ENCODE results near the gene PBX3.

The PBX3 gene

DNA sequence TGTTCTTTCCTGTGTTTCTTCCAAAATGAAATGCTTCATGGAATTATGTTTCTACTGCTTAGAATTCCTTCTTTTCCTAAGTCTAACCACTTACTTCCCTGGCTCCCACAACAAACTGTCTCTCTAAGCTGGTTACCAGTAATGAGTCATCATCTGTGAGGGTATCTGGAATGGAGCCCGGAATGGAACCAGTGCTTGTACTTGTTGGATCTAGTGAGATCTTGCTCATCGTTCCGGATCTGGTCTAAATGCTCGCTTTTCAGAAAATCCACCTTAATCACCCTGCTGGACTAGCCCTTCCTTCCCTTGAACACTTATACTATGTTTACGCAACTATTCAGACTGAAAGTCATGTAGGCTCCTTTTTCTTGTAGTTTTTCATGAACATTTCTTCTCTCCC, 184.8 kb downstream of the PBX3 start:
- in situ Hi-C loops (cut with MboI; ENCODE audit: low sequenced_read_pairs): no loop called here

DNA sequence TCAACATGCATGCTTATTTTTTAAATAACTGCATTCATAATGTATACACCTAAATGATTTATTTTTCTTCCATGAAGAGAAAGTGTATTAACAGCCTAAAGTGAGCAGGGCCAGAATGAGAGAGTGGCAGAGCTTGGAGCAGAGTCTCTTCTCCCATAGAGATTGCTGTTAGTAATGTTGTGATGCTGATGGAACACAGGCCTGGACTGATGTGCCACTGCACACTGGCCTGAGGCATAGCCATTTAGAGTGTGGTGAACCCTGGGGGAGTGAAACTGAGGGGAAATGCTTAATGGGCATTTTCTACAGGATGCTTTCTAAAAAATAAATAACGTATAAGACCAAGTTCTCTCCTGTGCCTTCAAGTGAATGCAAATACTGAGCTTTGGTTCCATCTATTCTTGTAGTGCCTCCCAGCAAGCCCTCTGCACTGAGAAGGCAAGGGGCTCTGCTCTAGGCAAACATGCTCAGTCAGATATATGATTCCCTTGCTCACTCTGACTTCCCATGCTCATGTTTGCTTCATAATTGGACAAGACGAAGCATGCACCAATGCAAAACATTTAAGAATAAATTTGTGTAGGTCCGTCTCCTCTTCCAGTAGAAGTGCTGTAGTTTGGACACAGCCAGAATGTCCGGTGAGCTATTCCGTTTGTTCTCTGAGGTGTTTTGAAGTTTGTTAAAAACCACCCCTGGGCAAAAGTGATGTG, 185.7 kb downstream of the PBX3 start:
- in situ Hi-C loops (cut with MboI; ENCODE audit: low sequenced_read_pairs): no loop called here

GRCh38 chr9:125942125-125942524, 195.0 kb downstream of the PBX3 start:
- in situ Hi-C loops (cut with MboI; ENCODE audit: low sequenced_read_pairs): no loop called here

DNA sequence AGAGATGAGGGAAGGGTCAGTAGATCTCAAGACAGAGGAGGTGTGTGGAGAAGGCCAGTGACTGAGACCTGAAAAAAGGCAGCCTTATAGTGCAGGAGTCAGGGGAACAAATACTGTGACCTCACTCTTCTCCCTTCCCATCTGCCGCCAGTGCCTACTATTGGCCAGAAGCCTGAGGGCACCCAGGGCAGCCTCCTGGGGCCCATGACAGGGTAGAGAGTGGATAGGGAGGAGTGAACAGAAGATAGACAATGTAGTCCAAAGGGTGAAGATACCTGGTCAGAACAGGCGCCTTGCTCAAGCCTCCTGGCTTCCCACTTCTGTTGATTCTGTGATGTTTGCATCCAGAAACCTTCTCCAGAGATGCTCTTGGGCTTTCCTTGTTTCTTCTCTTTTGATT, 196.7 kb downstream of the PBX3 start:
- in situ Hi-C loops (cut with MboI; ENCODE audit: low sequenced_read_pairs): no loop called here

GRCh38 chr9:125946397-125946796, 199.2 kb downstream of the PBX3 start:
- in situ Hi-C loops (cut with MboI; ENCODE audit: low sequenced_read_pairs): no loop called here

- in situ Hi-C loops (cut with MboI; ENCODE audit: low sequenced_read_pairs): no loop called here
Observed at GRCh38 chr9:125948887-125949596, 201.9 kb downstream of the PBX3 start.

GRCh38 chr9:125949703-125950460, 202.7 kb downstream of the PBX3 start:
- in situ Hi-C loops (cut with MboI; ENCODE audit: low sequenced_read_pairs): no loop called here

DNA sequence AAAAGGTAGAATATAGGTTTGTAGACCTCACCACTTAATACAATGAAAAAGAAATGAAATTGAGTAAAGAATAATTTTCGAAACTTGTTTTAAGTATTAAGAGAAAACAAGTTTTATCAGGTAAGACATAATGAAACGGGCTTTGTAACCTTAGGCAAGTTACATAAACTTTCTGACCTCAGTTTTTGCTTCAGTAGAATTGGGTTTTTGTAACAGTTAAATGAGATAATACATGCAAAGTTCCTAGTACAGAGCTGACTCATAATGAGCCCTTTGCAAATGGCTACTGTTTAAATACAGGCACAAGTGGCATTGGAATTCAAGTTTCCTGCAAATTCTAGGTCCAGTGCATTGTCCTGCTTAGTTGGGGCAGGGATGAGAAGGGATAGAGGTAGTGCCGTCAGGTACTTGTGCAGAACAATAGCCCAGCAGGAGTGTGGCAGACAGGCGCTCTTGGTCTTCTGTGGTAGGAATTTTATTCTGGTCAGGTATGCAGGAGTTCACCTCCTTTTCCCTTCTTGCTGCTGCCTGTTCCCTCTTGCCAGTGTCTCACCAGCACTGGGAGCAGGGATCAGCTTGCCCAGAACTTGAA, 203.8 kb downstream of the PBX3 start:
- in situ Hi-C loops (cut with MboI; ENCODE audit: low sequenced_read_pairs): no loop called here

DNA sequence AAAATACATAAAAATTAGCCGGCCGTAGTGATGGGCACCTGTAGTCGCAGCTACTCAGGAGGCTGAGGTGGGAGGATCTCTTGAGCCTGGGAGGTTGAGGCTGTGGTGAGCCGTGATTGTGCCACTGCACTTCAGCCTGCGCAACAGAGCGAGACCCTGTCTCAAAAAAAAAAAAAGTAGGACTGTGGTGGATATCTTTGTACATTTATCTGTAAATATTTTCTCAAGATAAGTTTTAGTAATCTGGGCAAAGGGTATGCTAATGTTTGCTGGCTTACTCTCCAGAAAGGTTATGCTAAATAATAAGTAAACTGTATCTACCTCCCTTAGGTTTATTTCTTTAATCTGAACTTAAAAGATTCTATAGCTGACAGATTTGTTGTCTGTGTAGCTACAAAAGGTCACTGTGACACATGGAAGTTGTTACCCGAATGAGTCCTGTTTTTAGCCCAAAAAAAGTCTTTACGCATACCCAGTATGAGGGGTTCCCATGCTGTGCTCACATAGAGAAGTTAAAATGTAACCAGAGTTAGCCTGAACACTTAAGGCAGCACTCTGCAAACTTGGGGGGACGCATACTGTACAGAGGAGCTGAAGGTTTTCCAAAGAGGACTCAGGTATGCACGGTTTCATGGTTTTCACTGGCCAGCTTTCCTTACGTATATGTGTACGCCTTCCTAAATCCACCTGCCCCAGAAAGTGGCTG, 206.3 kb downstream of the PBX3 start:
- in situ Hi-C loops (cut with MboI; ENCODE audit: low sequenced_read_pairs): no loop called here

DNA sequence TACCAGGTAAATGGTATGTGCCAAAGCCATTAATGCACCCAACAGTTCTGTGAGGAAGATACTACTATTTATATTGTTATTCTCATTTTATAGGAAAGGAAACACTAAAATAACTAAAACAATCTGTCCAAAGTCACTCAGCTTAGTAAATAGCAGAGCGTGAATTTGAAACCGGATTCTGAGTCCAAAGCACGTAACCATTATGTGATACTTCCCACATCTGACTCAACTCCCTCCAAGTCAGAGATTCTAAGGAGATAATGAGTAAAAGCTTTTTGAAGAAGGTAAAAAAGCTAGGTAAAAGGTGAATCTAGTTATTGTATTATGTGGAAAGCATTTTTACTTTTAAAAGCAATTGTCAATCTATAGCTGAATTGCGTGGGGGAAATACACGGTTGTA, 208.9 kb downstream of the PBX3 start:
- in situ Hi-C loops (cut with MboI; ENCODE audit: low sequenced_read_pairs): no loop called here

DNA sequence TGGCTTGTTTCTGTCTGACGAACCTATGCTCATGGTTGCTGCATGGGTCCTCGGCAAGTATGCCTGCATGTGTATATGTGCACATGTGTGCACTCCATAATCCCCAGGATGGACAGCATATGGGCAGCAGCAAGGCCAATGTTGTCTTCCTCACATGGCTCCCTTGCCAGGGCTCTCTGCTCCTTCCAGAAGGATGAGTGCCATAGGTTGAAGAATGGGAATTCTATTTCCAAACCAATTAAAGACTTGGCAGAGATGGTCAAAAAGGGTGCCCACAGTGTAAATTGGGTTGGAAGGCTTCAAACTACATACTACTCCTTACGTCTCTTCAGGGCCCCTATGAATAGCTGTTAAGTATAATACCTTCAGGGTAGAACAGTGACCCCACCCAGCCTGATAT, 212.1 kb downstream of the PBX3 start:
- in situ Hi-C loops (cut with MboI; ENCODE audit: low sequenced_read_pairs): no loop called here

DNA sequence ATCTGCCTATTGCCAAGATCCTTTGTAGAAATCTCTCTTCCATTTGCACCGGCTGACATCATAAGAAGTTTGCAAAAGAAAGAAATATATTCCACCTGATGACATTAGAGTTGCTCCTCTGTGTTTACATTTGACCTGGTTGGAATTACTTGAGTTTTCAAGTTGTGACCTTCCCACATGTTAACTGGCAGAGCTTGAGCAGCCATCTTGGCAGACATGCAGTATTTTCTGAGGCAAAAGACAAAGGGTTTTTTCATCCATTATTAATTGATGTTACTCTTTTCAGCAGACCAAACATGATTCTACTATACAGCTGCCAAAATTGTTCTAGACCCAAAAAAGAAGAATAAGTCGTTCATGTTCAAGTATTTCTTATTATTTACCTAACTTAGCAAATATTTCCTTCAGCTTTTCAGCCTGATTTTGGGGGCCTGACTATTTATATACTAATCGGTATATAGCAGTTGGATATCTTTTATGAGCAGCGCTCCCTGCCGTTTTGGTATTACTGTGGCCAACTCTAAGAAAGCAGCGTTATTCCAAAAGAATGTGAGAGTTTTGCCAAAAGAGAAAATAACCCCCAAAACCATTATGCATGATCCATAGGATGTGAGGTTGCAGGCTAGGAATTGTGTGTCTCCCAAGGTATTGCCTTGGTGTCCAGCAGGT, 212.9 kb downstream of the PBX3 start:
- in situ Hi-C loops (cut with MboI; ENCODE audit: low sequenced_read_pairs): no loop called here

GRCh38 chr9:125960626-125961025, 213.5 kb downstream of the PBX3 start:
- in situ Hi-C loops (cut with MboI; ENCODE audit: low sequenced_read_pairs): no loop called here

- in situ Hi-C loops (cut with MboI; ENCODE audit: low sequenced_read_pairs): no loop called here
Observed at GRCh38 chr9:125961072-125961471, 213.9 kb downstream of the PBX3 start.

DNA sequence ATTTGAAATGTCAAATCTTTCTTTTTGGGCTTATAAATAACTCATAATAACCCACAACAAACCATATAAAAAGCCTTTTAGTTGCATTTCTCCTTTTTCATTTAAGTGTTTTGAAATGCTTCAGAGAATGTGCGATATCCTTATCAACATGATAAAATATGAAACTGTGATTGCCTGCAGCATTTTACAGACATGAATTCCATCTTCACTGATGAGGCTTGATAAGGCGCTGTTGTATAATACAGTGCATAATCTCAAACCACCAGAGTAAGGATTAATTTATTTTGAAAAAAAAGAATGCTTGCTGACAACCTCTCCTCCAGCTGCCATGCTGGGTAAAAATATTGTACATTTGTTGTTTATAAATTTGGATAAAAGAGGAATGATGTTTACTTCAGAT, 216.8 kb downstream of the PBX3 start:
- in situ Hi-C loops (cut with MboI; ENCODE audit: low sequenced_read_pairs): no loop called here

DNA sequence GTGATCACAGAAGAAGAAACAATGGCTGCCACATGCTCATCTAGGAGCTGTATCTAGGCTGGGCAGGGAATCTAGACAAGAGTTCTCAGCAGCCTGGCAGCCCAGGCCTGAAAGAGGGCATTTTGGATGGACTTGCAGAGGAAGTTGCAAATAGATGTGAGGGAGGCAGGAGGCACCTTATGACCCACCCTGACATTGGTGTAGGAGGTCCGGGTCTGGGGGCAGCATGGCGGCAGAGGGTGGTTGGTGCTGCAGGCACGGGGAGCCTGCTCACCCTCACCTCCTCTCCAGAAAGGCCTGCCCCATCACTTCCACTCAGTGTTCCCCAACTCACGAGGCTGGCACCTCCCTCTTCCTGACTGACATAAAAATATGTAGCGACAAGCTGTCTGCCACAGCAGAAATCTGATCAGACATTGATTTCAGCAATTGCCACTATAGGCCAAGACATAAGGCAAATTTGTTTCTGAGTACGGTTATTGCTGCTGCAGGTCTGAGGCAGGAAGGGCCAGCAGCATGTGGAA, 217.6 kb downstream of the PBX3 start:
- in situ Hi-C loops (cut with MboI; ENCODE audit: low sequenced_read_pairs): no loop called here

DNA sequence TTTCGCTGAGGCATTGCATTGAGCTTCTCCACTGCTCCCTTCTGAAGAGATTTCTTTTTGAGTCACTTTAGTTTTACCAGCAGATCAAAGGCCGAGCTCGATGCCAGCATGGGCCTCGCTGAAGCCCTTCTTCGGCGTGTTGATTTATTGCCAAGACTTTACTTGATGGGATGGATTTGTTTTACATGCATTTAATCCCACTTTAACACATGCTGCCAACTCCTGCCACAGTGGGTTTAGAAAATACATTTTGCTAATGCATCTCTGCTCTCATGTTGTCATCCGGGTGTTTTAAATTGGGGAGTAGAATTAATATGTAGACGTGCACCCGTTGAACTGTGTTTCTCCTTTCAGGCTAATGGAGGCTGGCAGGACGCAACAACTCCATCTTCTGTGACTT, 218.3 kb downstream of the PBX3 start:
- in situ Hi-C loops (cut with MboI; ENCODE audit: low sequenced_read_pairs): no loop called here

DNA sequence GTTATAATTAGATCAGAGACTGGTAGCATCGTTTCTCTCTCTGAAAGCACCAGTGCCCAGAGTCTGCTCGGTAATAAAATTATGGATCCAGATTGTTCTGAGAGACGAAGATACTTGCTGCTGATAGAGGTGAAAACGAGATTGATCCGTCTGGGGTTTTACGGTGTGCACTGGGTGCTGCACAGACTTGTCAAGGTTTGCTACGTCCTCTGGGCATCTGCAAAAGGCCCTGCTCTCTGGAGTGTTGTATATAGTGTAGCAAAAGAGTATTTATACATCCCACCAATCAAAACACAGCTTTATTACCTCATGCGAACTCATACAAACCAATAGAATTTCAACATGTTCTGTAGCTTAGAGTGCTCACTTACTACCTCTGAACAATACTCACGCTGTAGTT, 219.3 kb downstream of the PBX3 start:
- in situ Hi-C loops (cut with MboI; ENCODE audit: low sequenced_read_pairs): no loop called here

- in situ Hi-C loops (cut with MboI; ENCODE audit: low sequenced_read_pairs): no loop called here
Observed at GRCh38 chr9:125966959-125967711, 220.0 kb downstream of the PBX3 start.
